Uterus (tissue), 2 donors: Measurements from ENCODE around the gene AKIRIN2.

Source experiments
- CTCF ChIP-seq, 4 experiments: fragments of 200-600 bp in 2 of 4; fragments of 450-650 bp in 2 of 4; sonication (generic) in 2 of 4; IDR thresholded peaks; one replicate each; pipeline ENCODE4 v1.5.1; 2016 to 2019; ENCODE audit warnings: antibody characterized with exemption in 4 of 4, mild to moderate bottlenecking in 2 of 4, moderate library complexity in 1 of 4
- POLR2A ChIP-seq, 2 donors: fragments of 450-650 bp; IDR thresholded peaks; one replicate each; pipeline ENCODE4 v1.6.1; 2016; ENCODE audit warnings: antibody characterized with exemption in 2 of 2, mild to moderate bottlenecking in 1 of 2, moderate library complexity in 1 of 2

- no peak for TF ChIP-seq CTCF (IDR thresholded peaks at IDR 0.05)
- no peak for TF ChIP-seq POLR2A (IDR thresholded peaks at IDR 0.05)
Observed at GRCh38 chr6:87654875-87655454, 47.1 kb downstream of the AKIRIN2 start.
